ENCODE results near the gene CASQ1.

CASQ1 gene

GRCh38 chr1:160206036-160206389 is 15.6 kb downstream of the CASQ1 start:
- TF ChIP-seq CTCF (IDR thresholded peaks at IDR 0.05; ENCODE audit: low read depth, low read length) (no peak), EZH2phosphoT487 (IDR thresholded peaks at IDR 0.05; ENCODE audit: low read depth) (no peak)
- Histone ChIP-seq H2AFZ (ENCODE audit: low read depth, low read length) (no peak overlapping the region), H3K4me3 (ENCODE audit: low read length) (peak overlapping the region; percentile 89), H3K4me1 (ENCODE audit: low read length) (peaks cover 58% of the 10 kb centered on the region), H3K9me3 (ENCODE audit: insufficient read depth, low read length) (no peaks in the 10 kb centered on the region), H3K27ac (ENCODE audit: low read length) (peak overlapping the region; percentile 96), H3K79me2 (ENCODE audit: low read length) (peaks cover 59% of the 10 kb centered on the region), H3K27me3 (ENCODE audit: low read depth, low read length) (no peaks in the 10 kb centered on the region), H3K36me3 (replicated peaks; ENCODE audit: low read depth, low read length) (peaks cover 47% of the 10 kb centered on the region), H4K20me1 (ENCODE audit: insufficient read depth, low read length) (peaks cover 50% of the 10 kb centered on the region), H3K9ac (ENCODE audit: low read length) (peak overlapping the region; percentile 98), H3K4me2 (ENCODE audit: low read length) (peak overlapping the region; percentile 99)

- H3K9ac ChIP-seq (ENCODE audit: low read length), result peak overlapping the region; percentile 98
- no peaks in the 10 kb centered on the region for H3K27me3 ChIP-seq (ENCODE audit: low read depth, low read length)
- H2AFZ ChIP-seq (ENCODE audit: low read depth, low read length), result no peak overlapping the region
- H4K20me1 ChIP-seq (ENCODE audit: insufficient read depth, low read length), result peaks cover 55% of the 10 kb centered on the region
- H3K27ac ChIP-seq (ENCODE audit: low read length), result peak overlapping the region; percentile 96
- H3K4me2 ChIP-seq (ENCODE audit: low read length), result peak overlapping the region; percentile 99
- H3K4me1 ChIP-seq (ENCODE audit: low read length), result peaks cover 58% of the 10 kb centered on the region
- peaks cover 52% of the 10 kb centered on the region for H3K36me3 ChIP-seq (replicated peaks; ENCODE audit: low read depth, low read length)
- no peaks in the 10 kb centered on the region for H3K9me3 ChIP-seq (ENCODE audit: insufficient read depth, low read length)
- TF ChIP-seq CTCF (IDR thresholded peaks at IDR 0.05; ENCODE audit: low read depth, low read length) (no peak), EZH2phosphoT487 (IDR thresholded peaks at IDR 0.05; ENCODE audit: low read depth) (no peak)
- peak overlapping the region; percentile 89 for H3K4me3 ChIP-seq (ENCODE audit: low read length)
- peaks cover 64% of the 10 kb centered on the region for H3K79me2 ChIP-seq (ENCODE audit: low read length)
These were observed 16.2 kb downstream of the CASQ1 start for GRCh38 chr1:160206421-160207117.

GRCh38 chr1:160207118-160207650 is 16.8 kb downstream of the CASQ1 start:
- Histone ChIP-seq H3K27ac (ENCODE audit: low read length) (peak overlapping the region; percentile 96), H3K9me3 (ENCODE audit: insufficient read depth, low read length) (no peaks in the 10 kb centered on the region), H3K4me2 (ENCODE audit: low read length) (peak overlapping the region; percentile 99), H3K9ac (ENCODE audit: low read length) (peak overlapping the region; percentile 98; the same call in 1 of the 2 replicates), H2AFZ (ENCODE audit: low read depth, low read length) (no peak overlapping the region), H4K20me1 (ENCODE audit: insufficient read depth, low read length) (peaks cover 59% of the 10 kb centered on the region), H3K27me3 (ENCODE audit: low read depth, low read length) (no peaks in the 10 kb centered on the region), H3K4me1 (ENCODE audit: low read length) (peaks cover 58% of the 10 kb centered on the region), H3K36me3 (replicated peaks; ENCODE audit: low read depth, low read length) (peaks cover 58% of the 10 kb centered on the region), H3K79me2 (ENCODE audit: low read length) (peaks cover 64% of the 10 kb centered on the region), H3K4me3 (ENCODE audit: low read length) (peak overlapping the region; percentile 89)
- TF ChIP-seq CTCF (IDR thresholded peaks at IDR 0.05; ENCODE audit: low read depth, low read length), result no peak
- TF ChIP-seq EZH2phosphoT487 (IDR thresholded peaks at IDR 0.05; ENCODE audit: low read depth), result no peak

GRCh38 chr1:160207771-160208556 is 17.6 kb downstream of the CASQ1 start:
- Histone ChIP-seq H3K27me3 (ENCODE audit: low read depth, low read length) (no peaks in the 10 kb centered on the region), H3K36me3 (replicated peaks; ENCODE audit: low read depth, low read length) (peaks cover 64% of the 10 kb centered on the region), H3K9me3 (ENCODE audit: insufficient read depth, low read length) (no peaks in the 10 kb centered on the region), H2AFZ (ENCODE audit: low read depth, low read length) (no peak overlapping the region), H3K4me2 (ENCODE audit: low read length) (no peak overlapping the region; the same call in 1 of the 2 replicates), H4K20me1 (ENCODE audit: insufficient read depth, low read length) (peaks cover 62% of the 10 kb centered on the region), H3K9ac (ENCODE audit: low read length) (no peak overlapping the region), H3K4me3 (ENCODE audit: low read length) (no peak overlapping the region), H3K4me1 (ENCODE audit: low read length) (peaks cover 58% of the 10 kb centered on the region), H3K27ac (ENCODE audit: low read length) (peak overlapping the region; percentile 96; the same call in 1 of the 2 replicates), H3K79me2 (ENCODE audit: low read length) (peaks cover 64% of the 10 kb centered on the region)
- TF ChIP-seq CTCF (IDR thresholded peaks at IDR 0.05; ENCODE audit: low read depth, low read length) (no peak), EZH2phosphoT487 (IDR thresholded peaks at IDR 0.05; ENCODE audit: low read depth) (no peak)
